ENCODE results near the gene EEF1A1.
A peak's percentile ranks its signal among the peaks of the same experiment; 100 is the strongest.

Gene EEF1A1

GRCh38 chr6:73520688-73521350 lies at the start of gene EEF1A1 (continued):
- TF ChIP-seq ZNF354C (tag by site-specific recombination; IDR thresholded peaks at IDR 0.05; ENCODE audit: borderline replicate concordance, low read depth), result no peak
- TF ChIP-seq ZSCAN18 (tag by site-specific recombination; IDR thresholded peaks at IDR 0.05), result 0 out of 2 replicates have a peak, but pooled peaks have one; percentile 36
- no peak for TF ChIP-seq BCL11A (tag by site-specific recombination; IDR thresholded peaks at IDR 0.05; ENCODE audit: low read depth)
- TF ChIP-seq REST (tag by site-specific recombination; IDR thresholded peaks at IDR 0.05), result no peak; the same call in 1 of the 2 replicates
- TF ChIP-seq ZNF391 (tag by site-specific recombination; IDR thresholded peaks at IDR 0.05; ENCODE audit: borderline replicate concordance, low read depth), result peak; percentile 56; the same call in 1 of the 2 replicates
- TF ChIP-seq ZSCAN23 (tag by site-specific recombination; IDR thresholded peaks at IDR 0.05), result 0 out of 2 replicates have a peak, but pooled peaks have one; percentile 64
- TF ChIP-seq TCF7L2 (IDR thresholded peaks at IDR 0.05; ENCODE audit: borderline replicate concordance, low read depth, low read length), result no peak
- no peak for TF ChIP-seq ZNF280C (tag by site-specific recombination; IDR thresholded peaks at IDR 0.05)
- peak; percentile 68 for TF ChIP-seq ZBTB26 (tag by site-specific recombination; optimal IDR thresholded peaks at IDR 0.05)
- no peak for TF ChIP-seq ZNF140 (tag by site-specific recombination; IDR thresholded peaks at IDR 0.05)
- TF ChIP-seq INSM2 (tag by site-specific recombination; IDR thresholded peaks at IDR 0.05), result 0 out of 2 replicates have a peak, but pooled peaks have one; percentile 40
- TF ChIP-seq ZBTB7A (tag by site-specific recombination; IDR thresholded peaks at IDR 0.05; ENCODE audit: low read depth), result no peak; the same call in 1 of the 2 replicates
- TF ChIP-seq ATF2 (tag by site-specific recombination; IDR thresholded peaks at IDR 0.05; ENCODE audit: low read depth), result no peak; the same call in 1 of the 2 replicates
- peak; percentile 97 for TF ChIP-seq ZFHX2 (tag by site-specific recombination; conservative IDR thresholded peaks at IDR 0.05)
- TF ChIP-seq ZNF600 (tag by site-specific recombination; IDR thresholded peaks at IDR 0.05), result peak; percentile 30; the same call in 1 of the 2 replicates
- no peak for TF ChIP-seq ZNF157 (tag by site-specific recombination; IDR thresholded peaks at IDR 0.05)
- no peak for TF ChIP-seq ZNF621 (tag by site-specific recombination; IDR thresholded peaks at IDR 0.05)
- TF ChIP-seq HOXC10 (CRISPR knock-in tag; IDR thresholded peaks at IDR 0.05), result peak; percentile 78; the same call in 1 of the 2 replicates
- no peak for TF ChIP-seq ZNF112 (tag by site-specific recombination; IDR thresholded peaks at IDR 0.05)
- TF ChIP-seq ZNF311 (tag by site-specific recombination; IDR thresholded peaks at IDR 0.05; ENCODE audit: borderline replicate concordance), result no peak
- TF ChIP-seq ZNF239 (tag by site-specific recombination; IDR thresholded peaks at IDR 0.05), result peak; percentile 77; the same call in 1 of the 2 replicates
- no peak for TF ChIP-seq ZNF350 (tag by site-specific recombination; IDR thresholded peaks at IDR 0.05)
- TF ChIP-seq ZNF677 (tag by site-specific recombination; IDR thresholded peaks at IDR 0.05), result no peak

Measured in HEK293 (cell line).